Esophagus muscularis mucosa (tissue), 4 donors: ENCODE data around the gene SSC5D.

Source experiments
- EP300 ChIP-seq: sonication (generic); formaldehyde crosslinking; IDR thresholded peaks from one replicate; pipeline ENCODE4 v1.6.1; 2017; ENCODE audit warnings: antibody characterized with exemption
- POLR2A ChIP-seq: fragments of 450-650 bp; IDR thresholded peaks from one replicate; pipeline ENCODE4 v1.6.1; 2017; ENCODE audit warnings: antibody characterized with exemption, moderate library complexity, mild to moderate bottlenecking, low read depth
- POLR2AphosphoS5 ChIP-seq, 2 donors: sonication (generic); formaldehyde crosslinking; IDR thresholded peaks; one replicate each; pipeline ENCODE4 v1.6.1; 2017; ENCODE audit warnings: antibody characterized with exemption in 2 of 2
- TF ChIP-seq, protein P1 (sequence below), 3 experiments: fragments of 200-600 bp in 2 of 3; fragments of 450-650 bp in 1 of 3; sonication (generic) in 2 of 3; IDR thresholded peaks; one replicate each; pipeline ENCODE4 v1.5.1; 2017 to 2019; ENCODE audit warnings: antibody characterized with exemption in 3 of 3, mild to moderate bottlenecking in 2 of 3, moderate library complexity in 1 of 3

DNA sequence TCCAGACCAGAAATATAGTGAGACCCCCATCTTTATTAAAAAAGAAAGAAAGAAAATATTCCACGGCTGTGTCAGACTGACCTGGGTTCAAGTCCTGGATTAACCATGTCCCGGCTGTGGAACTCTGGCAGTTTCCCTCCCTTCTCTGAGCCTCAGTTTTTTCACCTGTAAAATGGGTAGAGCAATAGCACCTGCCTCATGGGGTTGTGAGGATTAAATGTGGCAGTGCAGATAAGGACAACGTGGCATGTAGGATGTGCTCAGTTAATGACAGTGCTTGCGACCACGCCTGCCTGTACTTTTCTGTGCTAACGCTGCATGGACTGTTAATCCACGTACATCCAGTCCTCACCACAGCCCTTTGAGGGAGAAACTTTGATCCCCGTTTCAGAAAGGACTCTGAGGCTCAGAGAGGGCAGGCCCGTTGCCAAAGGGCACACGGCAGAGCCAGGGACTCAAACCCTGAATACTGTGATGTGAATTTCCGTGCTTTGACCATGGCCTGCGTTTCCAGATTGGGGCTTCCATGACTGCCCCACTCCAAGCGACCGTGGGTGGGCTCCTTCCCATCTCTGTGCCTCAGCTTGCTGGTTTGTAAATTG, 32.6 kb downstream of the SSC5D start:
- TF ChIP-seq, protein P1, sequence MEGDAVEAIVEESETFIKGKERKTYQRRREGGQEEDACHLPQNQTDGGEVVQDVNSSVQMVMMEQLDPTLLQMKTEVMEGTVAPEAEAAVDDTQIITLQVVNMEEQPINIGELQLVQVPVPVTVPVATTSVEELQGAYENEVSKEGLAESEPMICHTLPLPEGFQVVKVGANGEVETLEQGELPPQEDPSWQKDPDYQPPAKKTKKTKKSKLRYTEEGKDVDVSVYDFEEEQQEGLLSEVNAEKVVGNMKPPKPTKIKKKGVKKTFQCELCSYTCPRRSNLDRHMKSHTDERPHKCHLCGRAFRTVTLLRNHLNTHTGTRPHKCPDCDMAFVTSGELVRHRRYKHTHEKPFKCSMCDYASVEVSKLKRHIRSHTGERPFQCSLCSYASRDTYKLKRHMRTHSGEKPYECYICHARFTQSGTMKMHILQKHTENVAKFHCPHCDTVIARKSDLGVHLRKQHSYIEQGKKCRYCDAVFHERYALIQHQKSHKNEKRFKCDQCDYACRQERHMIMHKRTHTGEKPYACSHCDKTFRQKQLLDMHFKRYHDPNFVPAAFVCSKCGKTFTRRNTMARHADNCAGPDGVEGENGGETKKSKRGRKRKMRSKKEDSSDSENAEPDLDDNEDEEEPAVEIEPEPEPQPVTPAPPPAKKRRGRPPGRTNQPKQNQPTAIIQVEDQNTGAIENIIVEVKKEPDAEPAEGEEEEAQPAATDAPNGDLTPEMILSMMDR (IDR thresholded peaks at IDR 0.05), result no peak
- TF ChIP-seq POLR2AphosphoS5 (IDR thresholded peaks at IDR 0.05), result no peak
- no peak for TF ChIP-seq POLR2A
- TF ChIP-seq EP300, result no peak
